OCI-LY3 (cell line): ENCODE results near the gene FGD6.

Experiments used
- H2AFZ ChIP-seq: fragments of 200-600, 300-600 bp; shearing (Covaris generic); 2 replicates; pipeline ENCODE4 v1.6.0; 2014; ENCODE audit warnings: antibody characterized with exemption, low read depth, low read length
- H3K27ac ChIP-seq: fragments of 200-600, 300-600 bp; sonication (generic); 2 replicates; pipeline ENCODE4 v1.5.1; 2014; ENCODE audit warnings: mild to moderate bottlenecking, low read length, moderate library complexity, mixed read lengths
- H3K27me3 ChIP-seq: fragments of 200-600, 300-600 bp; sonication (generic); 2 replicates; pipeline ENCODE4 v1.6.1; 2014; ENCODE audit warnings: low read depth, low read length, mixed read lengths
- H3K36me3 ChIP-seq: fragments of 200-600, 300-600 bp; sonication (generic); replicated peaks from 2 replicates; pipeline ENCODE3; 2014; ENCODE audit warnings: low read depth, low read length, mixed read lengths
- H3K4me1 ChIP-seq: fragments of 300-600, 200-600 bp; sonication (generic); 2 replicates; pipeline ENCODE4 v1.6.1; 2014; ENCODE audit warnings: low read length, mixed read lengths
- H3K4me2 ChIP-seq: fragments of 200-600, 300-600 bp; sonication (generic); 2 replicates; pipeline ENCODE4 v1.6.1; 2014; ENCODE audit warnings: low read length, mixed read lengths
- H3K4me3 ChIP-seq: fragments of 300-600, 200-600 bp; sonication (generic); 2 replicates; pipeline ENCODE4 v1.5.1; 2014; ENCODE audit warnings: antibody characterized with exemption, mild to moderate bottlenecking, low read length, moderate library complexity
- H3K79me2 ChIP-seq: fragments of 300-600, 200-600 bp; shearing (Covaris generic); 2 replicates; pipeline ENCODE4 v1.6.1; 2014; ENCODE audit warnings: mild to moderate bottlenecking, low read length, mixed read lengths
- H3K9ac ChIP-seq: fragments of 300-600, 200-600 bp; shearing (Covaris generic); 2 replicates; pipeline ENCODE4 v1.6.0; 2014; ENCODE audit warnings: mild to moderate bottlenecking, low read length, moderate library complexity
- H3K9me3 ChIP-seq: fragments of 200-600, 300-600 bp; shearing (Covaris generic); 2 replicates; pipeline ENCODE4 v1.6.1; 2014; ENCODE audit warnings: low read length, mixed read lengths; ENCODE audit not compliant: insufficient read depth
- H4K20me1 ChIP-seq: fragments of 200-600, 300-600 bp; sonication (generic); 2 replicates; pipeline ENCODE4 v1.6.1; 2016; ENCODE audit warnings: low read length, mixed read lengths; ENCODE audit not compliant: insufficient read depth
- EZH2phosphoT487 ChIP-seq: fragments of 200-600 bp; shearing (Covaris generic); IDR thresholded peaks from 2 replicates; pipeline ENCODE4 v1.6.1; 2018; ENCODE audit warnings: antibody characterized with exemption, mixed run types, low read depth
- TF ChIP-seq, protein P1 (sequence below): fragments of 200-600, 300-600 bp; sonication (generic); IDR thresholded peaks from 2 replicates; pipeline ENCODE4 v1.5.1; 2014; ENCODE audit warnings: antibody characterized with exemption, low read length, low read depth

The FGD6 gene

DNA sequence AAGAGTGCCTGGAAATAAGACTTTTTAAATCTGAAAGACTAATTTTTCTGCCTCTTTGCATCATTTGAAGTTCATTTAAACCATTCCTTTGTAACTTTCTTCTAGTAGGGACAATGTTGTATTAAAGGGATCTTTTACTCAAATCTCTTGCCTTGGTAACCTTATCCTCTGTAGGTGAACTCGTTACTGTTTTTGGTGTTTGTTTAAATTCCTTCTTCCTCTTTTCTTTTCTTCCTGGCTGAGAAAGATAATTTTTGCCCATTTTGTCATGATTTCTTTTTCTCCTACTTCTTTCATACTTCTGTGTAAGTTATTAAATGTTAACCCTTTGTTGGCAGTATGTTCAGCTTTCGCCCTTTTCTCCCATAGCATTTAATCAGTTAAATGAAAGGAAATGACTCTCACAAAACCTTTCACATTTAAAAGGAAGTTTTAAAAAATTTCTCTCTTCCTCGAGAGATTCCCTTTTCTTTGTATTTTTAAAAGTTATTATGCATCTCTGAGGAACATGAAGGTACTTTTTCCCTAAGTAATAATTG lies 10.6 kb upstream of the FGD6 start:
- no peak overlapping the region for H3K27ac ChIP-seq
- H3K4me3 ChIP-seq = no peak overlapping the region
- H3K27me3 ChIP-seq = no peaks in the 10 kb centered on the region
- H3K36me3 ChIP-seq = peaks cover 3% of the 10 kb centered on the region
- H3K4me1 ChIP-seq = peaks cover 5% of the 10 kb centered on the region; the same call in 1 of the 2 replicates
- peaks cover 9% of the 10 kb centered on the region; the same call in 1 of the 2 replicates for H4K20me1 ChIP-seq
- H3K4me2 ChIP-seq = no peak overlapping the region
- H3K79me2 ChIP-seq = peaks cover 30% of the 10 kb centered on the region
- TF ChIP-seq, protein P1, sequence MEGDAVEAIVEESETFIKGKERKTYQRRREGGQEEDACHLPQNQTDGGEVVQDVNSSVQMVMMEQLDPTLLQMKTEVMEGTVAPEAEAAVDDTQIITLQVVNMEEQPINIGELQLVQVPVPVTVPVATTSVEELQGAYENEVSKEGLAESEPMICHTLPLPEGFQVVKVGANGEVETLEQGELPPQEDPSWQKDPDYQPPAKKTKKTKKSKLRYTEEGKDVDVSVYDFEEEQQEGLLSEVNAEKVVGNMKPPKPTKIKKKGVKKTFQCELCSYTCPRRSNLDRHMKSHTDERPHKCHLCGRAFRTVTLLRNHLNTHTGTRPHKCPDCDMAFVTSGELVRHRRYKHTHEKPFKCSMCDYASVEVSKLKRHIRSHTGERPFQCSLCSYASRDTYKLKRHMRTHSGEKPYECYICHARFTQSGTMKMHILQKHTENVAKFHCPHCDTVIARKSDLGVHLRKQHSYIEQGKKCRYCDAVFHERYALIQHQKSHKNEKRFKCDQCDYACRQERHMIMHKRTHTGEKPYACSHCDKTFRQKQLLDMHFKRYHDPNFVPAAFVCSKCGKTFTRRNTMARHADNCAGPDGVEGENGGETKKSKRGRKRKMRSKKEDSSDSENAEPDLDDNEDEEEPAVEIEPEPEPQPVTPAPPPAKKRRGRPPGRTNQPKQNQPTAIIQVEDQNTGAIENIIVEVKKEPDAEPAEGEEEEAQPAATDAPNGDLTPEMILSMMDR = no peak
- TF ChIP-seq EZH2phosphoT487 = no peak
- no peak overlapping the region for H2AFZ ChIP-seq
- no peaks in the 10 kb centered on the region for H3K9me3 ChIP-seq
- H3K9ac ChIP-seq = no peak overlapping the region

DNA sequence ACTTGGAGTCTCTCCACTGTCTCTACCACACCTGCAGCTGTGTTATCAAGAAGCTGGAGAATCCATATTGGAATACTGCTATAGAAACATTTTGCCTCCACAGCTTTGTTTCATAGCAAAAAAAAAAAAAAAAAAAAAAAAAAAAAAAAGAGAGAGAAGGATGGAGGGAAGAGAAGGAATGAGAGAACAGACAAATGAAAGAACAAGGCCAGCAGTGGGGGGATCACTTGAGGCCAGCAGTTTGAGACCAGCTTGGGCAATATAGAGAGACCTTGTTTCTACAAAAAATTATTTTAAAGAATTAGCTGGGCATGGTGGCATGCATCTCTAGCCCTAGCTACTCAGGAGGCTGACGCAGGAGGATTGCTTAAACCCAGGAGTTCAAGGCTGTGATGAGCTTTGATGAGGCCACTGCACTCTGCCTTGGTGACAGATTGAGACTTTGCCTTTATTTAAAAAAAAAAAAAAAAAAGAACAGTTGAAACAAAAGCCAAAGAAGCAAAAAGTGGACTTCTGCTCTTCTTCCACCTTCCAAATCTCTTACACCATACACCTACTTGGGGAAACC lies 8.5 kb upstream of the FGD6 start:
- no peak overlapping the region for H3K4me2 ChIP-seq
- H3K79me2 ChIP-seq = peaks cover 40% of the 10 kb centered on the region
- no peaks in the 10 kb centered on the region for H3K9me3 ChIP-seq
- peaks cover 11% of the 10 kb centered on the region for H4K20me1 ChIP-seq
- H3K4me1 ChIP-seq = peaks cover 5% of the 10 kb centered on the region; the same call in 1 of the 2 replicates
- no peak overlapping the region for H3K9ac ChIP-seq
- TF ChIP-seq, protein P1 = no peak
- no peak for TF ChIP-seq EZH2phosphoT487
- no peak overlapping the region for H3K4me3 ChIP-seq
- no peaks in the 10 kb centered on the region for H3K27me3 ChIP-seq
- H3K27ac ChIP-seq = no peak overlapping the region
- no peak overlapping the region for H2AFZ ChIP-seq
- peaks cover 3% of the 10 kb centered on the region for H3K36me3 ChIP-seq

DNA sequence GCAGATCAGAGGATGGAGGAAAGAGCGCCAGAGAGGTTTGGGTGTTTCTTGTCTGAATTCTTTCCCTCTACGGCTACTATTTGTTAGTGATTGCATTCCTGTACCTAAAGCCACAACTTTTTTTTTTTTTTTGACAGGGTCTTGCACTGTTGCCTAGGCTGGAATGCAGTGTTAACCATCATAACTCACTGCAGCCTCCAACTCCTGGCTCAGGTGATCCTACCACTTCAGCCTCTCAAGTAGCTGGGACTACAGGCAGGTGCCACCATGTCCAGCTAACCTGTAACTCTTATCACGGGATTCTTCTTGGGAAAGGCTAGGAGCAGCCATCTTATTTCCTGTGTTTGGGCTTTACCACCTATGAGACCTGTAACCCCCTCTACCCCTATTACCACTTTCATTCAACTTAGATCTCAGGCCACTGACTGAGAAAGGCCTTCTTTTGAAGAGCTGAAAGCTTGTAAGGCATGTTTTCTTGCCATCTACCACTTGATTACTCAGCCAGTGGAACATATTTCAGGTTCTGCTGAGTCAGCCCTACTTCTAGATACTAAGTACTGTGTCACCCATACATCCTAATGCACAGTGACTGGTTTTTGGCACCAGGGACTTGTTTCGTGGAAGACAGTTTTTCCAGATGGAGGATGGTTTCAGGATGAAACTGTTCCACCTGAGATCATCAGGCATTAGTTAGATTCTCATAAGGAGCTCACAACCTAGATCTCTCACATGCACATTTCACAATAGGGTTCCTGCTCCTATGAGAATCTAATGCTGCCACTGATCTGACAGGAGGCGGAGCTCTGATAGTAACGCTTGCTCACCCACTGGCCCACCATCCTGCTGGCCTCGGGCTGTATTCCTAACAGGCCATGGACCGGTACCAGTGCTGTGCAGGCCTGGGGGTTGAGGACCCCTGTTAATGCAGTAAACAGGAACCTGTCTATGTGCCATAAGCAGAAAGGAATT lies 7.2 kb upstream of the FGD6 start:
- Histone ChIP-seq H3K4me3 (no peak overlapping the region), H3K27ac (no peak overlapping the region), H4K20me1 (peaks cover 11% of the 10 kb centered on the region), H3K79me2 (peaks cover 52% of the 10 kb centered on the region), H3K4me1 (peaks cover 7% of the 10 kb centered on the region), H3K4me2 (no peak overlapping the region), H3K27me3 (no peaks in the 10 kb centered on the region), H3K36me3 (peaks cover 3% of the 10 kb centered on the region), H3K9me3 (no peaks in the 10 kb centered on the region), H3K9ac (no peak overlapping the region), H2AFZ (no peak overlapping the region)
- TF ChIP-seq, protein P1 = no peak
- TF ChIP-seq EZH2phosphoT487 = no peak

DNA sequence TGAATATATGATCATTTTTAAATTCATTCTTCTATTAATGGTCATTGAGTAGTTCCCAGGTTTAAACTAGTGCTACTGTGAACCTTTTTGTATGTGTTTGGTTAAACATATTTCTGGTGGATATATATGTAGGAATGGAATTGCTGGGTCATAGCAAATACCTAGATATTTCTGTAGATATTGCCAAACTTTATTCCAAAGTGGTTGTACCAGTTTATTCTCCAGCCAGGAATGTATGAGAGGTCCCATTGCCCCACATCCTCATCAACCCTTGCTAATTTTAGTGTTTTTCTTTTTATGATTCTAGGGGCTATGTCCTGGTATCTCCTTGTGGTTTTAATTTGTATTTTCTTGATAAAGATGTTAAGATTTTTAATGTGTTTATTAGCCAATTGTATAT lies 3.5 kb upstream of the FGD6 start:
- Histone ChIP-seq H2AFZ (no peak overlapping the region), H4K20me1 (peaks cover 11% of the 10 kb centered on the region), H3K4me3 (no peak overlapping the region), H3K4me1 (peaks cover 17% of the 10 kb centered on the region), H3K9ac (no peak overlapping the region), H3K79me2 (peaks cover 66% of the 10 kb centered on the region), H3K4me2 (no peak overlapping the region), H3K27me3 (no peaks in the 10 kb centered on the region), H3K9me3 (no peaks in the 10 kb centered on the region), H3K27ac (no peak overlapping the region), H3K36me3 (peaks cover 3% of the 10 kb centered on the region)
- TF ChIP-seq, protein P1 = no peak
- TF ChIP-seq EZH2phosphoT487 = no peak
